Gastroesophageal sphincter (tissue), 4 donors: Measurements from ENCODE around the gene IDI1. TPM values are rescaled to one million over a fixed set of nuclear protein-coding genes. Genes with fewer than 3 reads are reported as not detected.

Source experiments
- ATAC-seq: fragments of 150-250 bp; one replicate; pipeline ENCODE4 v1.9.1; 2016; ENCODE audit warnings: mild to moderate bottlenecking, moderate library complexity
- H3K27ac ChIP-seq, 4 donors: fragments of 200-600 bp; sonication (generic) in 3 of 4; 1 replicate in 3 of 4; 2 replicates in 1 of 4; pipeline ENCODE4 v1.5.1; 2016 to 2019
- H3K27me3 ChIP-seq: fragments of 200-600 bp; sonication (generic); one replicate; pipeline ENCODE4 v1.5.1; 2019
- H3K36me3 ChIP-seq, 2 donors: fragments of 200-600 bp; sonication (generic); one replicate each; pipeline ENCODE4 v1.5.1; 2019; ENCODE audit warnings: control low read depth in 1 of 2
- H3K4me1 ChIP-seq, 3 donors: fragments of 200-600 bp; sonication (generic); 1 replicate in 2 of 3; 2 replicates in 1 of 3; pipeline ENCODE4 v1.5.1; 2016 to 2019; ENCODE audit warnings: control low read depth in 2 of 3
- H3K4me3 ChIP-seq, 2 donors: fragments of 200-600 bp; sonication (generic); one replicate each; pipeline ENCODE4 v1.5.1; 2019; ENCODE audit warnings: mild to moderate bottlenecking in 1 of 2, moderate library complexity in 1 of 2
- H3K9me3 ChIP-seq, 3 donors: fragments of 200-600 bp; sonication (generic); one replicate each; pipeline ENCODE4 v1.5.1; 2017 to 2019; ENCODE audit warnings: control low read depth in 2 of 3
- EP300 ChIP-seq: sonication (generic); formaldehyde crosslinking; IDR thresholded peaks from one replicate; pipeline ENCODE4 v1.6.1; 2017; ENCODE audit warnings: antibody characterized with exemption, mild to moderate bottlenecking
- POLR2A ChIP-seq, 2 donors: fragments of 450-650 bp; IDR thresholded peaks; one replicate each; pipeline ENCODE4 v1.6.1; 2017; ENCODE audit warnings: antibody characterized with exemption in 2 of 2, mild to moderate bottlenecking in 2 of 2, moderate library complexity in 1 of 2
- POLR2AphosphoS5 ChIP-seq: sonication (generic); formaldehyde crosslinking; IDR thresholded peaks from one replicate; pipeline ENCODE4 v1.6.1; 2017; ENCODE audit warnings: antibody characterized with exemption
- WGBS, 2 donors: methylation state at CpG; one replicate each; pipeline ENCODE4 v1.1.5; 2018; ENCODE audit warnings: low coverage in 1 of 2; 5-methylcytosine and 5-hydroxymethylcytosine counted together
- total RNA-seq, 4 donors: library from RNA; depleted of rRNA; stranded (reverse); fragments of >200 nt; gene quantifications; one replicate each; pipeline ENCODE4 v1.1.0, GENCODE V29; 2016
- TF ChIP-seq, protein P1 (sequence below), 4 experiments: fragments of 200-600 bp in 2 of 4; fragments of 450-650 bp in 2 of 4; sonication (generic) in 1 of 4; IDR thresholded peaks; one replicate each; pipeline ENCODE4 v1.5.1; 2017 to 2019; ENCODE audit warnings: antibody characterized with exemption in 4 of 4, mild to moderate bottlenecking in 2 of 4, moderate library complexity in 2 of 4

The IDI1 gene
- total RNA-seq, 4 donors from 2014 or later = 19.2 to 32.4 (median 29.5) TPM

GRCh38 chr10:1050145-1050544, 1.2 kb upstream of the IDI1 start:
- Histone ChIP-seq H3K27ac (peak overlapping the region; percentile 80 to 100 (median 98)), H3K4me3 (peak overlapping the region; percentile 65 to 74), H3K9me3 (no peaks in the 10 kb centered on the region), H3K4me1 (peaks cover 3 to 74% (median 23%) of the 10 kb centered on the region in 3 donors), H3K27me3 (no peaks in the 10 kb centered on the region), H3K36me3 (peaks cover 0 to 27% of the 10 kb centered on the region in 2 donors)
- 31 to 43% methylated on average over 5 of the region's 5 CpGs for WGBS, 2 donors
- ATAC-seq = no peak
- TF ChIP-seq POLR2A (IDR thresholded peaks at IDR 0.05) (no peak), EP300 (no peak), POLR2AphosphoS5 (no peak)
- TF ChIP-seq, protein P1, sequence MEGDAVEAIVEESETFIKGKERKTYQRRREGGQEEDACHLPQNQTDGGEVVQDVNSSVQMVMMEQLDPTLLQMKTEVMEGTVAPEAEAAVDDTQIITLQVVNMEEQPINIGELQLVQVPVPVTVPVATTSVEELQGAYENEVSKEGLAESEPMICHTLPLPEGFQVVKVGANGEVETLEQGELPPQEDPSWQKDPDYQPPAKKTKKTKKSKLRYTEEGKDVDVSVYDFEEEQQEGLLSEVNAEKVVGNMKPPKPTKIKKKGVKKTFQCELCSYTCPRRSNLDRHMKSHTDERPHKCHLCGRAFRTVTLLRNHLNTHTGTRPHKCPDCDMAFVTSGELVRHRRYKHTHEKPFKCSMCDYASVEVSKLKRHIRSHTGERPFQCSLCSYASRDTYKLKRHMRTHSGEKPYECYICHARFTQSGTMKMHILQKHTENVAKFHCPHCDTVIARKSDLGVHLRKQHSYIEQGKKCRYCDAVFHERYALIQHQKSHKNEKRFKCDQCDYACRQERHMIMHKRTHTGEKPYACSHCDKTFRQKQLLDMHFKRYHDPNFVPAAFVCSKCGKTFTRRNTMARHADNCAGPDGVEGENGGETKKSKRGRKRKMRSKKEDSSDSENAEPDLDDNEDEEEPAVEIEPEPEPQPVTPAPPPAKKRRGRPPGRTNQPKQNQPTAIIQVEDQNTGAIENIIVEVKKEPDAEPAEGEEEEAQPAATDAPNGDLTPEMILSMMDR (IDR thresholded peaks at IDR 0.05) = no peak

DNA sequence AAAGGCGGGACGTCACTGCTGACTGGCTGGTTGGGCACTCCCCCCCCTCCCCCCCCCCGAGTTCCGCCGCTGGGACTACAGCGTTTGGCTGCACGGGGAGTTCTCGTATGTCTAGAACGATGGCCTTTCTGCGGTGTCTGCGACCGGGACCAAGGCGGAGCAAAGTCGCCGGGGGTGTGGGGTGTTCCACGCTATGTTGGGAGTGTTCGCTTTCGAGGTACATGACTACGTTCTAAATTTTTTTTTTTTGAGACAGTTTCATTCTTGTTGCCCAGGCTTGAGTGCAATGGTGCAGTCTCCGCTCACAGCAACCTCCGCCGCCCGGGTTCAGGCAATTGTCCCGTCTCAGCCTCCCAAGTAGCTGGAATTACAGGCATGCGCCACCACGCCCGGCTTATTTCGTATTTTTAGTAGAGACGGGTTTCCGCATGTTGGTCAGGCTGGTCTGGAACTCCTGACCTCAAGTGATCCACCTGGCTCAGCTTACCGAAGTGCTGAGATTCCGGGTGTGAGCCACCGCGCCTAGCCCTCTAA, 573 bp upstream of the IDI1 start:
- TF ChIP-seq, protein P1 (IDR thresholded peaks at IDR 0.05) = no peak
- TF ChIP-seq POLR2A (IDR thresholded peaks at IDR 0.05) (no peak), POLR2AphosphoS5 (no peak), EP300 (no peak)
- Histone ChIP-seq H3K27me3 (no peaks in the 10 kb centered on the region), H3K27ac (peak overlapping the region; percentile 80 to 100 (median 98)), H3K4me3 (peak overlapping the region; percentile 65 to 74), H3K36me3 (peaks cover 0 to 27% of the 10 kb centered on the region in 2 donors), H3K9me3 (no peaks in the 10 kb centered on the region), H3K4me1 (peaks cover 0 to 74% (median 16%) of the 10 kb centered on the region in 3 donors)
- no peak for ATAC-seq
- 2% methylated on average over 10 to 13 of the region's 34 CpGs for WGBS, 2 donors

GRCh38 chr10:1048349-1048731, 579 bp downstream of the IDI1 start:
- peak overlapping the region; percentile 65 to 74 for H3K4me3 ChIP-seq
- TF ChIP-seq POLR2AphosphoS5 (no peak), POLR2A (IDR thresholded peaks at IDR 0.05) (no peak), EP300 (no peak)
- TF ChIP-seq, protein P1 (IDR thresholded peaks at IDR 0.05) = no peak
- WGBS, 2 donors = no CpG with 5 or more reads among the region's 37 CpGs
- H3K9me3 ChIP-seq = no peaks in the 10 kb centered on the region
- H3K27ac ChIP-seq = peak overlapping the region; percentile 80 to 100 (median 98)
- peaks cover 0 to 24% of the 10 kb centered on the region in 2 donors for H3K36me3 ChIP-seq
- ATAC-seq = peak; percentile 35
- H3K27me3 ChIP-seq = no peaks in the 10 kb centered on the region
- H3K4me1 ChIP-seq = peaks cover 0 to 70% (median 13%) of the 10 kb centered on the region in 3 donors

DNA sequence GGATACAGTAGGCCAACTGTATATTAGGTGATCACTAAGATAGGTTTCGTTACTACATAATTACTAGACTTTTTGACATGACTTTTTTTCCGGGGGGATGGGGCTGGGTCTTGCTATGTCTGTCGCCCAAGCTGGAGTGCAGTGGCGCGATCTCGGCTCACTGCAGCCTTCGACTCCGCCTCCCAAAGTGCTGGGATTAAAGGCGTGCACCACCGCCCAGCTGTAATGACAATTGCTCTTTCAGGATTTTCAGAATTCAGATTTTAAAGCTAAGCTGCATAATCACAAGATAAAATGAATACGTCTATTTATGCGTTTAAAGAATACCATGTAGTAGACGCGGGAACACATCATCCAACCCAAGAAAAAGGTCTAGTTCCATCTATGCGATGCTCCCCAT, 982 bp downstream of the IDI1 start:
- 3 to 8% methylated on average over 11 to 14 of the region's 15 CpGs for WGBS, 2 donors
- Histone ChIP-seq H3K27me3 (no peaks in the 10 kb centered on the region), H3K4me1 (peaks cover 0 to 67% (median 13%) of the 10 kb centered on the region in 3 donors), H3K36me3 (peaks cover 0 to 24% of the 10 kb centered on the region in 2 donors), H3K27ac (peak overlapping the region; percentile 80 to 100 (median 98)), H3K9me3 (no peaks in the 10 kb centered on the region), H3K4me3 (peak overlapping the region; percentile 65 to 74)
- TF ChIP-seq, protein P1 (IDR thresholded peaks at IDR 0.05) = no peak
- TF ChIP-seq EP300 = no peak
- no peak for ATAC-seq

DNA sequence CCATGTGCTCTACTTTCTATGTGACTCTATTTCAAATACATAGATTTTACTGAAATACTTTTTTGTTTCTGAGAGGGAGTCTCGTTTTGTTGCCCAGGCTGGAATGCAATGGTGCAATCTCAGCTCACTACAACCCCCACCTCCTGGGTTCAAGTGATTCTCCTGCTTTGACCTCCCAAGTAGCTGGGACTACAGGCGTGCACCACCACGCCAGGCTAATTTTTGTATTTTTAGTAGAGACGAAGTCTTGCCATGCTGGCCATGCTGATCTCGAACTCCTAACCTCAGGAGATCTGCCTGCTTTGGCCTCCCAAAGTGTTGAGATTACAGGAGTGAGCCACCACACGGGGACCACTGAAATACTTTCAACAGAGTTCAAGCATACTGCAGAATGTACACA, 3.5 kb downstream of the IDI1 start:
- Histone ChIP-seq H3K9me3 (no peaks in the 10 kb centered on the region), H3K4me1 (peaks cover 0 to 45% (median 8%) of the 10 kb centered on the region in 3 donors), H3K27me3 (no peaks in the 10 kb centered on the region), H3K36me3 (peaks cover 2 to 33% of the 10 kb centered on the region in 2 donors), H3K27ac (peak overlapping the region in 1 of 4 donors; percentile 53), H3K4me3 (no peak overlapping the region)
- TF ChIP-seq POLR2AphosphoS5 (no peak), EP300 (no peak), POLR2A (IDR thresholded peaks at IDR 0.05) (no peak)
- TF ChIP-seq, protein P1 (IDR thresholded peaks at IDR 0.05) = no peak
- no peak for ATAC-seq
- 89 to 91% methylated on average over 4 to 5 of the region's 6 CpGs for WGBS, 2 donors
